D341Med (cell line): ENCODE measurements around the gene CLDN24.

Experiments used
- DNase-seq: peaks from one replicate; pipeline ENCODE4 v3.0.0; 2012; ENCODE audit warnings: low spot score

Gene CLDN24

DNA sequence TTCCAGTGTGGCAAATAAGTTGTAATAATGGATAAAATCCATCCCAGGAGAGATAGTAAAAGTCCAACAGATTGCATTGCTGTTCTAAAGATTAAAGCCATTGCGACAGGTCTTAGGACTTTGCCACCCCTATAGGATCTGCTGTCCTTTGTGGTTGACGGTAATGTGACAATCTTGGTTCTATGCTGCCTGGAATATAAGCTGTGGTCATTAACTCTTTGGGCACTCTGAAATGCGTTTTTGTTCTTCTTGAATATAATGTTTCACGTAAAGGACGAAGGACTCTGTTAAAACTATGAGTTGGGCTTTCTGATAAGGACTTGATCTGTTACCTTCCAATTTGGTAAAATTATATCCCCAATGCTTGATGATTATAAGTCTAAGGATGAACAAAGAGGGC, at the start of gene CLDN24:
Gene CLDN24, minus strand, starts transcription at position 101 of the 400 bp plus-strand sequence. Its CDS starts 0 bp downstream, at position 101.
- no peak for DNase-seq

DNA sequence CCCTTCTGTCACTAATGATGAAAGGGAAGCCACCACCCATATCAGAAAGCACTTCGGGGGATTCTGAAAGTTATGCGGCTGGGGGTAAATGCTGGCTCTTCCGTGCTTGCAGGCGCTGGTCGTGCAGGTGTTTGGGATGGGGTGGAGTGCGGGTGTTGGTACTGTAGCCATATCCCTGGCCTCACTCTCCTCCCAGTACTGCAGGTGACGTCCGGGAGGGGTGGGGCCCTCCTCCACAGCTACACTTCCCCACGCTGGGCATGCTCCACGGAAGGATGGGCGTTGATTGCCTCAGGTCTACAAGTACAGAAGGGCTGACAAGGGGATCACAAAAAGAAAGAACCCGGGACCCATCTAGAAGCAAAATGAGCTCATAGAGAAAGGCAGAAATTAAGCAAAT, 48.6 kb upstream of the CLDN24 start:
- DNase-seq: no peak

DNA sequence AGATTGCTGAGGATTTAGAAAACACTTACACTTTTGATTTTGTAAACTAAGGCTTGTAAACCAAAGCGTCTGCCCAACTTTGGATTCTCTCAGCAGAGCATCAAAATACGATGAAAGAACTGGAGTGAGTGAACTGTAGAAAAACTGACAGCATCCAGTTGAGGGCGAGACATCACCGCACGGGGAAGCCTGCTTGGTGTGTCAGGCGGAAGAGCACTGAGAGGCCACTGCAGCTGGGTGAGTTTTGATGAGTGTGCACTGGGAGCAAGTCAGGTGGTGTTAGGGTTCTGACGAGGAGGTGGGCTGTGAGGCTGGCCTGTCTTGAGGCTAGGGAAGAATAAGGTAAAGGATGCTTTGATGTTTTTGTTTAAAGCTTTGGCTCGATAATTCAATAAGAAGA, 46.8 kb upstream of the CLDN24 start:
- no peak for DNase-seq

DNA sequence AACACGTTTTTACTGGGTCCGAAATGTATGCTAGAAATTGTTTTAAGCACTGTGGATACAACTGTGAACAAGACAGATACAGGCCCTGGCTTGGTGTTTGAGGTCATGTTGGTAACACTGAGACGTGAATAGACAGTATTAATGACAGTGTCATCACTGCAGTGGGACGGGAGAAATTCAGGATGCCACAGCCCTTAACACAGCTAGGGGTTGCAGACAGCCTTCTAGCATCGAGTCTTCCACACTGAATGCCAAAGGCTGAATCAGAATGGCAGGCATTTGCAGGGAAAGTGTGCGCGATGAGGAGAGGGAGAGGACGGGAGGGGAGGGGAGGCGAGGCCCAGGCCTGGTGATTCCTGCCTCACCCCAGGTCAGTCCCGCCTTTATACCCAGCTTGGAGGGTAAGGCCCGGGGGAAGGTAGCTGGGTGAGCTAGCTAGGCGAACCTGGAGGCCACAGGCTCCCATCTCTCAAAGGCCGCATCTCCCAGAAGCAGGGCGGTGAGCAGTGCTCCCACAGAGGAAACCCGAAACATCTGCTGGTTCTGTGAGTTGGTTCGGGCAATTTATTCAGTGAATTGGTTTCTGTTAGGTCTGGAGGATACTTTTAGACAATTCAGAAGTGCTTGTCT, 44.1 kb upstream of the CLDN24 start:
- no peak for DNase-seq

DNA sequence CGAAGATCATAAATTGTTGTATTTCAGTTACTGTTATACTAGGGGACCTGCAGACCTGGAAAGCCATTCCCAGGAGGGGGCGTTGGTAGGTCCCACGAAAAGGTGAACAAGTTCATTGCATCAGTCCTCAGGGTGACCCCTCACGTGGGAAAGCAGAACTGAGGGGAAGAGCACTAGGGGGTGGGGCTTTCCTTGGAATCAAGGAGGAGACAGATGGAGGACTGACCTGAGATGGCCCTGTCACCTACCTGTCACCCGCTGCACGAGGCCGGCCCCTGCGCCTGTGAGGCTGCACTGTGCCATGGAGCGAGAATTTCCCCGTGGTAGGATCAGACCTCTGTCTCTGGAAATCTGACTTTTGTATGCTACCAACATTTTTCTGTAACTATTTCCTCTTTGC, 41.8 kb upstream of the CLDN24 start:
- no peak for DNase-seq

DNA sequence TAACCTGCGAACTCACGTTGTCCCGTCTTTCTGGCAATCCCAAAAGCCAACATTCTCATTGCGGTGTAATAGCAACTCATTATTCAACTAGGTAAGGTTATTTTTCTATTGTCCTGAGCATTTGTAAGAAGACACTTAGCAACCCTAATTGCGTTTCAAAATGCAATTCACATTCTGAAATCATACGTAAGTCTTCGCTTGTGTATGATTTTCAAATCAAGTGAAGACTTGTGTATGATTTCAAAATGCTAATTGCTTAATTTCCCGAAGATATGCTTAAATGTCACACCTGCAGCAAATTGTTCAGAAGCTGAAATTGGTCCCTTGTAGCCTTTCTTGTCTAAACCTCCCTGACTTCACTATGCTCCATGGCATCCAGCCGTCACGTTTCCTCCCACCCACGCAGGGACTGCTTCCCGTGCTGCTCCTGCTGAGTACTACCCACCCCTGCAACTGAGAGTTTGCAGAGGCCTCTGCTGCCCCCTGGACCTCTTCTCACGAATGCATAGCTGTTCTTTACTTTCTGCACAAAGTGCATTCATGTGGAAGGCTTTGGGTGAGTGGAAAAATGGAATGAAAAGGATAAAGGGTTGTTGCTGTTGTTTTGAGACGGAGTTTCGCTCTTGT, 40.8 kb upstream of the CLDN24 start:
- no peak for DNase-seq

DNA sequence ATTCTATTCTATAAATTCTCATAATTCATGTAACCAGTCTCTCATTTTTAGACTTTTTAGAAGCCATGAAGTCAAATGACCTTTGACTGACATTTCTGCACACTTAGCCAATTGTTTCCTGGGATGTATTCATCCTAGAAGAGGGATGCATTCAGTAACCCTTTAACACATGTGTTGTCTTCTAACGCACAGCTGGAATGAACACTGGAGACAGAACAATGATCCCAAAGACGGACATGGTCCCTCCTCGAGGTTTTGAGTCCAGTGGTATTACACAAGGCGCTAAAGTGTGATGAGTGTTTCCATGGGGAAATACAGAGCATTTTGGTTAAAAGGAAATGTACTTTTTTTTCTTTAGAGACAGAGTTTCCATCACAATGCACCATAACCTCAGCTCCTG, 39.8 kb upstream of the CLDN24 start:
- no peak for DNase-seq

DNA sequence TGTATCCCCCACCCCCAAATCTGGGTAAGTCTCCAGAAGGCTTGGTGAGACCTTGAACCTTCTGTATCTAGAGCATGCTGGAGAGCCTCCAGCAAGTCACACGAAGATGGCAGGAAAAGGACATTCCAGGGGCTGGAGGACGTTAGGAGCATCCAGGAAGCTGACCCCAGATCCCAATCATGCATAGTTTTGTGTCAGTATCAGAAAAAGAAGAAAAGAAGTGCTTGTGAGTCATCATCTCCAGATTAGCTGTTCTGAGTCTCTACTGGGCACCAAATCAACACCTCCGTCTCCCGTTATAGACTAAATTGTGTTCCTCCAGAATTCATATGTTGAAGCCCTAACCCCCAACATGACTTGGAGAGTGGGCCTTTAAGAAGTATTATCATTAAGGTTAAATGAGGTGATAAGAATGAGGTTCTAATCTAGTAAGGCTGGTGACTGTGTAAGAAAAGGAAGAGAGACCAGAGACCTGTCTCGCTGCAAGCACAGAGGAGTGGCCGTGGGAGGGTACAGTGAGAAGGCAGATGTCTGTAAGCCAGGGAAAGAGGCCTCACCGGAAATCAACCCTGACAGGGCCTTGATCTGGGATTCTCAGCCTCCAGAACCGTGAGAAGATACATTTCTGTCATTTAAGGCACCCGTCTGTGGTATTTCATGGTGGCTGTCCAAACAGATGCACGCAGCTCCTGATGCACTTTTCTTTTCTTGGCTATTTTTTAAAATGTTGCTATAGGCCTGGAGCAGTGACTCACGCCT, 38.1 kb upstream of the CLDN24 start:
- DNase-seq: no peak

DNA sequence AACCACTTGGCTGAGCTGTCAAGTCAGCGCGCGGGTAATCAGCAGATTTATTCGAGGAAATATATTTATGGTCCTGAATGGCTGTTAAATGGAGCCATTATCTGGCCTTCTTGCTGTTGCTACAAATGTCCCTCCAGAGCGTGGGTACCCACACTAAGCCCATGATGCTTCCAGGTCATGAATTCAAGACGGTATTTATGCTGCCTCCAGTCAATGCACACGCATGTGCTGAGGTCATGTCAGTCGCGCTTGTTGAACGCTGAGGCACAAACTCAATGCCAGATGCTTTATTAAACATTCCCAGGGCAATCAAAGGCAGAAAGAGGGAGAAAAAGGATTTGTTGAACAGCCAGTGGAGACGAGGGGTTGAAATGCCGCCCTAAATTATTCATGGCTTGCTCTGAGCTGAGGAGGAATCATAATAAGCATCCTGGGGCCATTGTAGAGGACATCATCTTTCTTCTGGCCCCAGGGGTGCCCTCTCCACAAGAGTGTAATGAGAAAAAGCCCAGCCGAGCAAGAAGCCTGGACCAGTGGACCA, 36.1 kb upstream of the CLDN24 start:
- no peak for DNase-seq

DNA sequence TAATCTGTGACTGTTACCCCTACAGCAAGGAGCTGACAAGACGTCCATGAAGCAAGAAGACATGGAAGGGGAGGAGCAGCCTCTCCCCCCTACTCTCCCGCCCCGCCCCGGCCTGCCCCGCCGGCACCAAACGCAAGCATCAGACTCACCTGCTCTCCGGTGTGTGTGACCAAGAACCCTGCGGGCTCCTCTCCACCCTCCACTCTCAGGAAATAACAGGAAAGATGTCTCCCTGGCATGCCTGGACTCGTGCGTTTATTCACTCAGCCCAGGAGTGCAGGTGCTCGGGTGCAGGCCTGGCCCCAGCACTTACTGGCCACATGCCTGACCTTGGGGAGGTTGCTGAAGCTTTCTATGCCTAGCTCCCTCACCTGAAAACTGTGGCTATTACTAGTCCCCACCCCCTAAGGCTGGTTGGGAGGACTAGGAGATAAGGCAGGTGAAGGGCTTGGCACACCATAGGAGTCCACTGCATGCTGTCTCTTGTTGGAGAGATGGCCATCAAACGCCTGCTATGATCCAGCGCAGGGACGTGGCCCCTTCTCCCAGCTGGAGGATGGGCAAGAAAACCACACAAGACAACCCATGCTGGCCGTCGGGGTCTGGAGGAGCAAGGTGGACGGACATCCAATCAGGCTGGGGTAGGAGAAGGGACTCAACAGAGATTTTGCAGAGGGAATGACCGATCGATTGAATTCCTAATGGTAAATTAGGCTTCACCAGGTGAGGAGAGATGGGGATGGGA, 34.9 kb upstream of the CLDN24 start:
- no peak for DNase-seq

DNA sequence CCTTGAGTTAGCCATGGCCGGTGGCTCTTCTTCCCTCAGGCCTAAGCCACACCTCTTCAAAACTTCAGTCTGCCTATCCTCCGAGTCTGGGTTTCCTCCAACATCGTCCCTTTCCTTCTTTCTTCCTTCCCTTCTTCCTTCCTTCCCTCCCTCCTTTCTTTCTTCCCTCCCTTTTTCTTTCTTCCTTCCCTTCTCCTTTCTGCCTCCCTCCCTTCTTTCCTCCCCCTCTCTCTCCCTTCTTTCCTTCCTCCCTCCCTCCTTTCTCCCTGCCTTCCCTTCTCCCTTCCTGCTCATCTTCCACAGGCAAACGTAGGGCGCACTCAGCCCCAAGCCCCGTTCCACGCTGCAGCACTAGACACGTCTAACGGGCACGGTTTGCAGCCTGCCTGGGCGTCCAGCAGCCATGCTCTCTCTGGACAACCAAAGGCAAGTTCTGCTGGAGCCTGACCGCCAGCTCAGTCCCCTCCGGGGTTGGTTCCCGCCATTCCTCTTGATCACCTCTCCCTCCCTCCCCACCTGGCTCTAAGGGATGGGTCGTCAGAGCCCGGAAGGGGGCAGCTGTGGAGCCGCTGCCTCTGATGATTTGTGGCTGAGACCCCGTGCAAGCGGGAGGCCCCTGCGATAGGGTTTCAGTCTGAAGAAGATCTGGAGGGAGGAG, 34.1 kb upstream of the CLDN24 start:
- no peak for DNase-seq

DNA sequence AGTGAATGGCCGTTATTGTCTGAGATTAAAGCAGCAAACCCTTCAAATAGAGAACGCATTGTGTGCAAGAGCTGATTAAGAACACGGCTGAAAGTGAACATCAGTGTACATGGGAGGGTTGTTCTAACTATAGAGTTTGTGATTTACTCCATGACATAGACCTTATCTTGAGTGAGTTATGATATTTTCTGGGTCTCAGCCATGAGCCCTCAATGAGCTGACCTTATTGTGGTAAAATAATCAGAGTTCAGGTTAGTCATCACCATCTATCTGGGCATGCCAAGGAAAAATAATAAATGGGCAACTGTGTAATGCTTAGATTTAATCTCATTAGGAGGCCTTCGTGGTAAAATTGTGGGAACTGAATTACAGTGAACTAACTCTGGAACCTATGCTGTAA, 33.2 kb upstream of the CLDN24 start:
- no peak for DNase-seq

DNA sequence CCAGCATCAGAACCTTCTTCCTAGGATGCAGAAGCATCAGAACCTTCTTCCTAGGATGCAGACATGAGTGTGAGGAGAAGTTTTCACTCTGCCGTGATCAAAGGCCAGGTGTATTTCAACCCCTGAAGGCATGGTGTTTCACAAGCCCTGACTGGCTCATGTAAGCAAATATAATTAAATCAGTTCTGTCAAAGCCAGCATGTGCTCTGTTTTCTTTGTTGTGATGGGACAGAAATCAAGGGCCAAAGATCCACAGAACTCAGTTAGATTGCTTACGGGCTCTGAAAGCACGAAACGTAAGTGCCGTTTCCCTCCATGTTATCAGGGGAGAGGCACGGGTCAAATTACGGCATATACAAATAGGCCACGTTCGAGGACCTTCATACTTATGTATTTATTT, 32.0 kb upstream of the CLDN24 start:
- no peak for DNase-seq

DNA sequence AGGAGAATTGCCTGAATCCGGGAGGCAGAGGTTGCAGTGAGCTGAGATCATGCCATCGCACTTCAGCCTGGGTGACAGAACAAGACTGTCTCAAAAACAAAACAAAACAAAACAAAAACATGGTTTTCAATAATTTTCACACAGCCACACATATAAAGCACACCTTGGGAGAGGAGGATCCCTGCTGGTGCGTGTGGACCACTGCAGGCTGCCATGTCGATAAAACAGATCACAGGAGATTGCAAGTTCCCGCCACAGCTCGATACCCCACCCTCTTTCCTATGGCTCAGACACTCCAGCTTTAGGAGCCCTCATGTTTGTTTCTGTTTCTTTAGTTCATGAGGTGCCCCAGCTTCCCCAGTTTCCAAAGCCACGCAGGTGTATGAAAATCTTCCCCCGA, 31.3 kb upstream of the CLDN24 start:
- no peak for DNase-seq

DNA sequence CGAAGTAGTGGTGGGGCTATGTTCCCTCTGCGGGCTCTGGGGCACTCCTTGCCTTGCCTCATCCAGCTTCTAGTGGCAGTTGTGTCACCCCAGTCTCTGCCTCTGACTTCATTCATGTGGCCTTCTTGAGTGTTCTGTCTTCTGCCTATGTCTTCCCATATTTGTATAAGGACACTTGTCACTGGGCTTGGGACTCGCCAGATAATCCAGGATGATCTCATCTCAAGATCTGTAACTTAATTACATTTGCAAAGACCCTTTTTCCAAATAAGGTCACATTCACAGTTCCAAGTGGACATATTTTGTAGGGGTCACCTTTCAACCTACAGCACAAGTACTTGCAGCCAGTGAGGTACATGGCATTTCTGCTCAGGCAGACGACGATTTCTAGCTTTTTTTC, 30.3 kb upstream of the CLDN24 start:
- no peak for DNase-seq

DNA sequence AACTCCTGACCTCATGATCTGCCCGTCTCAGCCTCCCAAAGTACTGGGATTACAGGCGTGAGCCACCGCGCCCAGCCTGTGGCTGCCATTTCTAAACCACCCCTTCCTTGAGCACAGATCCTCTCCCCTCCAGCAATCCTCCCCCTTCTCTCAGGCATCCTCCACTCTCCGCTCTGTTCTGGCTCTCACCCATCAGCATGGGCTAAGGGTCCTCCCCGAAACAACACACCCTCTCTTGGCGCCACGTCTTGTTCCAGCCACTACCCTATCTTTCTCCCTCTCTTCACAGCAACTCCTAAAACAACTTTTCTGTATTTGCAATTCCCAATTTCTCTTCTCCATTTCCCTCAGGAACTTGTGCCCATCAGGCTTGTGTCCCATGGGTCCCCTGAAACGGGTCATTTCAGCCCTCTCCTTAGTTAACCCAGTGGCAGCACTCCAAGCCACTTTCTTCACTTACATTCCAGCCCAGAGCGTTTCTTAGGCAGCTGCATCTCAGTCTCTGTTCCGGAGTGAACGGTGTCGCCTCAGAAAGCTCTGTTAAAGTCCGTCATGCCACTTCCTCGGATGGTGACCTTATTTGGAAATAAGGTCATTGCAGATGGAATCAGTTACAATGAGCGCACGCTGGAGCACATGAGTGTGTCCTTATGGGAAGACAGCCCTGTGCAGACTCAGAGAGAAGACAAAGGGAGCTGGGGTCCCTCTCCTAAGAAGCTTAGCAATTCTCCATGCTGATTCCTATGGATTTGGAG, 28.3 kb upstream of the CLDN24 start:
- no peak for DNase-seq

DNA sequence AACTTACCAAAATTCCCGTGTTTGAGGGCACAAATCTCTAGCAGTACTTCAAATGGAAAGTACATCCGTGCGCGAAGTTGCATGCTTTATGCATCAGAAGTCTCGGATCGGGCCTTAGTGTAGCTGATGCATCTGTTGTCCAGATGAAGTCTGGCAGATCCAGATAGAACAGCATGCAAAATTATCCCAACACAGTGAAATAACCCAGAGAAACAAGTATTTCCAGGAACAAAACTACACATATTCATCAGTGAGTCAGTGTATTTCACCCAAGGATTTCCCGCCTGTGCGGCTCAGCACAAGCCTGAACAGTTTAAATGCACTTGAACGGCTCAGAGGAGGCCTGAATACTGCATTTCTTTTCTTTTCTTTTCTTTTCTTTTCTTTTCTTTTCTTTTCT, 27.4 kb upstream of the CLDN24 start:
- DNase-seq: no peak

DNA sequence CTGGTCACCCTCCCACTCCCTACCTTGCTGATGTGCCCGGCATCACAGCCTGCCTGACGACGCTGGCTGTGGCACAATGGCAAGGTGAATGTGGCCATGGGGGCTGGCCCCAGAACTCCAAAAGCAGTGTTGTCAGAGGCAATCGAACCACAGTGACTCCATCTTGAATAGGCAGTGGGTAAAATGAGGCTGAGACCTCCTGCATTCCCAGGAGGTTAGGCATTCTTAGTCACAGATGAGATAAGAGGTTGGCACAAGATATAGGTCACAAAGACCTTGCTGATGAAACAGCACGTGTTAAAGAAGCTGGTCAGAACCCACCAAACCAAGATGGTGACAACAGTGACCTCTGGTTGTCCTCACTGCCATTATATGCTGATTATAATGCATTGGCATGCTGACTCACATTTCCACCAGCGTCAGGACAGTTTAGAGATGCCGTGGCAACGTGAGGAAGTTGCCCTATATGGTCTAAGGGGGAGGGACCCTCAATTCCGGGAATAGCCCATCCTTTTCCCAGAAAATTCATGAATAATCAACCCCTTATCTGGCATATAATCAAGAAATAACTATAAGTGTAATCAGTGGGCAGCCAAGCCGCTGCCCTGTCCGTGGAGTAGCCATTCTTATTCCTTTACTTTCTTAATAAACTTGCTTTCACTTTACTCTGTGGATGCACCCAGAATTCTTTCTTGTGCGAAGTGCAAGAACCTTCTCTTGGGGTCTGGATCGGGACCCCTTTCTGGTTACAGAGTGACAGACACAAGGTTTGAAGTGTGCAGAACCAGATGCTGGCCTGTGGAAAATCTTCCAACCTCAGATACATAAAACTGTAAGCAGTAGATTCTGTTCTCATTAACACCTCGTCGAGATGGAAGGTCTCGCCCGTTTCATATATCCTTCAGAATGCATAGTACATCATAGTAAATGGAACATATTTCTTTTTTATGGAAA, 26.8 kb upstream of the CLDN24 start:
- DNase-seq: no peak

DNA sequence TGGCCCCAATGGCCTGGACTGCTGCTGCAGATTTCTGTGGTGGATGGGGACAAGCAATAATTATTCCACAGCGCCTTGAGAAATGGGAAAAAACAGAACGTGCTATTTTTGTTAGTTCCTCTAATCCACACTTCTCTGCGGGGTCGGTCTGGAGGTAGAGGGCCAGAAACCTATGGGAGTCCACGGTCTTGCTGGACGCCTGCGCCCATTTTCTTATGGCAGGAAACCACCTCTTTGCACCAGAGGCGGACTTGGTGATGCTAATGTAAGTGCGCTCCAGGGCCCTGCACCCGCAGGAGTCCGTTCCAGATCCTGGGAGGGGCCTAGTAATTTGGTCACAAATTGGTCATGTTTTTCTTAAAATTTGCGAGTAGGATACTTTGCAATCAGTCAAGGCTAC, 25.9 kb upstream of the CLDN24 start:
- no peak for DNase-seq

DNA sequence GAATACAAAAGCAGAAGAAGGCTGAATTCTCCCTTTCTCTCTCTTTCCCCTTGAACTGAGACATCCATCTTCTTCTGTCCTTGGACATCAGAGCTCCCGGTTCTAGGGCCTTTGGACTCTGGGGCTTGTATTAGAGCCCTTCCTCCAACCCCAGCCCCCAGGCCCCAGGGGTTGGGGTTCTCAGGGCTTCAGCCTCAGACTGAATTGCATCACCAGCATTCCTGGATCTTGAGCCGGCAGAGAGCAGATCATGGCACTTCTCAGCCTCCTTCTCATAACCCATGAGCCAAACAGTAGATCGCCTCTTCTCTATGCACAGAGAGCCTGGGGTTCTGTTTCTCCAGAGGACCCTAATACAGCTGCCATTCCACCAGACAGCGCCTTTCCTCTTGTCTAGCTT, 25.3 kb upstream of the CLDN24 start:
- DNase-seq: no peak
